Memory B cell (primary cell): ENCODE data around the gene UNC79.

Experiments
- ATAC-seq: fragments of 150-1000 bp; cut with Tn5 transposase; 2 replicates; pipeline ENCODE4 v1.10.0; 2021; ENCODE audit warnings: low read depth, mild to moderate bottlenecking, moderate library complexity
- DNase-seq, 2 donors: peaks; one replicate each; pipeline ENCODE4 v3.0.0; 2022; ENCODE audit warnings: low spot score in 2 of 2
- H3K27ac Mint-ChIP-seq: one replicate; pipeline ENCODE4 v1.8.0; 2022; ENCODE audit warnings: mild to moderate bottlenecking, moderate library complexity, mixed read lengths
- H3K27me3 Mint-ChIP-seq: one replicate; pipeline ENCODE4 v1.8.0; 2022; ENCODE audit warnings: mixed read lengths
- H3K36me3 Mint-ChIP-seq: one replicate; pipeline ENCODE4 v1.8.0; 2022; ENCODE audit warnings: mild to moderate bottlenecking, mixed read lengths
- H3K4me1 Mint-ChIP-seq: one replicate; pipeline ENCODE4 v1.8.0; 2022; ENCODE audit warnings: mixed read lengths
- H3K4me3 Mint-ChIP-seq: one replicate; pipeline ENCODE4 v1.8.0; 2022; ENCODE audit warnings: mild to moderate bottlenecking, moderate library complexity, mixed read lengths
- H3K9me3 Mint-ChIP-seq: one replicate; pipeline ENCODE4 v1.8.0; 2022; ENCODE audit warnings: mixed read lengths

UNC79 gene

DNA sequence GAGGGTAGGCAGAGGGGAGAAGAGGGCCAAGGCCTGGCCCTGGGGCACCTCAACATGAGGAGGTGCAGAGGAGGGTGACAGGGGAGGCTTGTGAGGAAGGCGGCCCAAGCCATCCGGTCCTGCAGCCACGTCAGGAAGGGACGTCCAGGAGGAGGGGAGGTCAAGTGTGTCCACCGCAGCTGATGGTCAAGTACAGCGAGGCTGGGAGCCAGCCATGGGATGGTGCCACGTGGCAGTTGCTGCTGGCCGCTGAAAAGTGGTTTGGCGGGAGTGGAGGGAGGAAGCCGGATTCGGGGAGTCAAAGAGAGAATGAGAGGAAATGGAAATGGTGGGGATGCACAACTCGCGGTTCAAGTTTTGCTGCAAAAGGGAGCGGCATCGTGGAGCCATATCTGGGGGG, 316.4 kb downstream of the UNC79 start:
- no peak overlapping the region for H3K4me3 Mint-ChIP-seq
- peaks cover 6% of the 10 kb centered on the region for H3K9me3 Mint-ChIP-seq
- no peaks in the 10 kb centered on the region for H3K4me1 Mint-ChIP-seq
- H3K36me3 Mint-ChIP-seq, result no peaks in the 10 kb centered on the region
- H3K27ac Mint-ChIP-seq, result no peak overlapping the region
- DNase-seq, result no peak
- ATAC-seq, result no peak
- peaks cover 9% of the 10 kb centered on the region for H3K27me3 Mint-ChIP-seq

DNA sequence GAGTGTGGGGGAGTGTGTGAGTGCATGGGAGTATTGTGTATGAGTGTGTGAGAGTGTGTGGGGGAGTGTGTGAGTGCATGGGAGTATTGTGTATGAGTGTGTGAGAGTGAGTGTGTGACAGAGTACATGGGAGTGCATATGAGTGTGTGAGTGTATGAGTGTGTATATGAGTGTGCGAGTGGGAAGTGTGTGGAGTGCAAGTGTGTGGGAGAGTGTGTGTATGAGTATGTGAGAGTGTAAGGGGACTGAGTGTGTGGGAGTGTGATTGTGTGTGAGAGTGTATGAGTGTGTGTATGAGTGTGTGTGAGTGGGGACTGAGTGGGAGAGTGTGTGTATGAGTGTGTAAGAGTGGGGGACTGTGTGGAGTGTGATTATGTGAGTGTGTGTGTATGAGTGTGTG, 316.8 kb downstream of the UNC79 start:
- no peaks in the 10 kb centered on the region for H3K36me3 Mint-ChIP-seq
- ATAC-seq (no peak), DNase-seq (no peak)
- no peak overlapping the region for H3K27ac Mint-ChIP-seq
- no peaks in the 10 kb centered on the region for H3K4me1 Mint-ChIP-seq
- H3K27me3 Mint-ChIP-seq, result peaks cover 9% of the 10 kb centered on the region
- peaks cover 6% of the 10 kb centered on the region for H3K9me3 Mint-ChIP-seq
- H3K4me3 Mint-ChIP-seq, result no peak overlapping the region

DNA sequence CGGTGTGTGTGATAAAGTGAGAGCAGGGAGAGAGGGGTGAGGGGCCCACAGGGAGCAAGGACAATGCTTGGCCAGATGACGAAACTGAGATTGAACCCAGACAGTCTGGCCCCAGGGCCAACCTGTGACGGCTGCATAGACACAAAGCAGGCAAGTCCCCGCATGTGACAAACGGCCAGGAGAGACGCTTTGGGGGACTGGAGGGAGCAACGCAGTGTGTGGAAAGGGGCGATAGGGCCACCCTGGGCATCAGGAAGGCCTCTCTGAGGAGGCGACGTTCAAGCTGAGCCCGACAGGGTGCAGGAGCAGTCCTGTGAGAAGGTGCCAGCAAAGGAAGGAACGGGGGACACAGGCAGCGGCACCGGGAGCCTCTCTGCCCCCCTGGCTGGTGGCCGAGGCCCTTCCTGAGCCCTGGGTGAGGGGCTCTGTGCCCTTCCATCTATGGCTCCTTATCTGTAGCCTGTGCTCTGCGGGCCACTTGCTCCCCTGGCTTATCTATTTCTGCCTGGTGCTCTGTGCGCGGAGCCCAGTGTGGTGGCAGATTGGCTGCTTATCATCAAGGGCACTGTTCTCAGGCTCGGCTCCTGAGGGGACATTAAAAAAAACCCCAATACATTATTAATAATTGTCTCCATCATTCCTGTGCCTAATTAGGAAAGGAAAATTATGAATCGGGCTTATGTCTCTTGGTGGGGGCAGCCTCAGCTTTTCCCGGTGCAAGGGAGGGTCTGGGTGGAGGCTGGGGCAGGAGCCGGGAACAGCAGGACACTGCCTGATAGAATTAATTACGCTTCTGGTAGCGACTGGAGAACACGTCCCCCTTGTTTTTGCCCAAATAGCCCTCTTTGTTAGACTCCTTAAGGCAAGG, 317.7 kb downstream of the UNC79 start:
- ATAC-seq (no peak), DNase-seq (no peak)
- H3K36me3 Mint-ChIP-seq, result no peaks in the 10 kb centered on the region
- H3K27me3 Mint-ChIP-seq, result peaks cover 9% of the 10 kb centered on the region
- no peak overlapping the region for H3K4me3 Mint-ChIP-seq
- no peaks in the 10 kb centered on the region for H3K4me1 Mint-ChIP-seq
- no peak overlapping the region for H3K27ac Mint-ChIP-seq
- peaks cover 6% of the 10 kb centered on the region for H3K9me3 Mint-ChIP-seq

DNA sequence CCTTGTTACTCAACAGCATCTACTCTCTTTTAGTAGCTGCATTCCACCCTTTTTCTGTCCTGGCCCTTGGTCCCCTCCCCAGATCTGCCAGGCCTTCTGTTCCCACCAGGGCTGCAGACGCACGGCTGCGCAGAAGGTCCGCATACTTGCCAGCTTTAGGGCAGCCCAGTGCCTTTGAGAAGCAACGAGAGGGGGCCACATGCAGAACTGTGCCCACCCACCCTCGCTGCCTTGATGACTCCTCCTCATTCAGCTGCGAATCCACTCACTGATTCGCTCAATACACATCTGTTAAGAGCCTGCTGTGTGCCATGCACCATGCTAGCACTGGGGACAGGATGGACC, 318.3 kb downstream of the UNC79 start:
- DNase-seq, result no peak
- no peaks in the 10 kb centered on the region for H3K36me3 Mint-ChIP-seq
- H3K9me3 Mint-ChIP-seq, result peaks cover 6% of the 10 kb centered on the region
- H3K4me3 Mint-ChIP-seq, result no peak overlapping the region
- no peaks in the 10 kb centered on the region for H3K4me1 Mint-ChIP-seq
- ATAC-seq, result no peak
- H3K27me3 Mint-ChIP-seq, result peaks cover 9% of the 10 kb centered on the region
- no peak overlapping the region for H3K27ac Mint-ChIP-seq

DNA sequence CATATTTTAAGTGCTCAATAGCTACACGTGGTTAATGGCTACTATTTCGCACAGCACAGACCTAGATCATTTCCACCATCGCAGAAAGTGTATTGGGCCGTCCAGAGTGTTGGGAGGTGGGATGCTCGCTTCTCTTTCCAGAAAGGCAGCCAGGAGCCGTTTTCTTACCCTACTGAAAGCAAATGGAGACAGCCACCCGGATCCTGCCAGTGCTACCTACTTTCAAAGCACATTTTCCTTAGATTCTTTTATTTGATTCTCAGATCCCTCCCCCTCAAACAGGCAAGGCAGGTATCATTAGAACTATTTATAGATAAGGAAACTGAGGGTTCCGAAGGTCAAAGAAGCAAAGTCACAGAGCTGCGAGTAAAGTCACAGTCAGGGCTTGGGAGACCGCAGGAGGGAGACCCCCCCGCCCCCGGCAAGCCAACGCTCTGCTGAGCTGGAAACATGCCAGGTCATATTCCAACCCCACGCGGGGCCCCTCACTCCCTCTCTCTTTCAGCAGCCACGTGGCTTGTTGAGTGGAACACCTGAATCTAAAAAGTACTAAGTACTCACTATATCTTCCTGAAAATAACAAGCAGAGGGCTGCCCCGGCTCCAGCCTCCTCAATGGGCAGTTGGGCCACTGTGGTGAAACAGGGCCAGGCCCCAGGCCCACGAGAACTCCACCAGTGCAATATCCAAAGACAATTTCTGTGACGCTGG, 321.4 kb downstream of the UNC79 start:
- H3K9me3 Mint-ChIP-seq, result peaks cover 6% of the 10 kb centered on the region

DNA sequence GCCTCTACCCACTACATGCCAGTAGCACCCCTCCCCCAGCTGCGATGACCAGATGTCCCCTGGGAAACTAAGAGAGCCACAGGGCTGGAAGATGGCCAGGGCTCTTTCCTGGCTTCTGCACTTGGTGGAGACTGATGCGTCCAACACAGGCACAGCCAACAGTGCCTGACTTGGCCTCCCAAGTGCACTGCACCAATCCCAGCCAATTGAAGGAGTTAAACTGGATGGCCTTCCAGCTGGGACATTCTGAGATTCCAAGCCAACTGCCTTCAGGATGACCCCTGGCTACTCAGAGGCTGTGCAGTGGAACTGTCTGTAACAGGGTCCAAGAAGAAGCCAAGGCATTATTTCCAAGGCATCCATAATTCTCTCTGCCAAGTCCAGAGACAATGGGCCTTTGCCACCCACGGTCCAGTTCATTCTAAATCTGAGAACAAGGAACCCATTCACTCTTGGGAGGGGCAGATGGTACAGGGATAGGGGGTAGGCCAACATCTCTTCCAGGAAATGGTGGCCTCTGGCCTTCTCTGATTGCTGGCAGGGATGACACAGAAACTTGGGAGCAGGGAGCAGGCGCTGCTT, 322.3 kb downstream of the UNC79 start:
- H3K27me3 Mint-ChIP-seq, result no peaks in the 10 kb centered on the region
- ATAC-seq (no peak), DNase-seq (no peak)
- H3K4me1 Mint-ChIP-seq, result no peaks in the 10 kb centered on the region
- no peak overlapping the region for H3K27ac Mint-ChIP-seq
- no peaks in the 10 kb centered on the region for H3K9me3 Mint-ChIP-seq
- H3K4me3 Mint-ChIP-seq, result no peak overlapping the region
- no peaks in the 10 kb centered on the region for H3K36me3 Mint-ChIP-seq

More for the DNA sequence above, 321.4 kb downstream of the UNC79 start:
- Mint-ChIP-seq H3K27me3 (peaks cover 5% of the 10 kb centered on the region), H3K4me1 (no peaks in the 10 kb centered on the region), H3K4me3 (no peak overlapping the region), H3K27ac (no peak overlapping the region), H3K36me3 (no peaks in the 10 kb centered on the region)
- ATAC-seq (no peak), DNase-seq (no peak)

DNA sequence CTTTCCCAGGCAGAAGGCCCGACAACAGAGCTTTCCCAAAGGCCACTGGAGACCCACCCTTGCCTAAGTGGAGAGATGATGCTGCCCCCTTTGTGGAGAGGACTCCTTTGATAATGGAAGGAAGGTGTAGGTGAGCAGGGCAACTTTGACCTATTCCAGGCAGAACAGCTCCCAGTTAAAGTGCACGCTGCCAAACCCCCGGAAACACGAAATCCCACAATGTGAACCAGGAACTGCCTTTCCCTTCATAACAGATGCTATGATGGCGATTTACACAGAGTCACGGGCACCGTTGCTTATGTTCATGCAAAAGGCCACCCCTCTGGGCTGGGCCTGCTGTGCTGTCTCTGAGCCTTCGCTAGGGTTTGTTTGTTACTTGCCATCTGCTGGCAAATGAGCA, 322.9 kb downstream of the UNC79 start:
- H3K4me1 Mint-ChIP-seq, result no peaks in the 10 kb centered on the region
- H3K4me3 Mint-ChIP-seq, result no peak overlapping the region
- no peak overlapping the region for H3K27ac Mint-ChIP-seq
- ATAC-seq, result no peak
- H3K27me3 Mint-ChIP-seq, result no peaks in the 10 kb centered on the region
- no peaks in the 10 kb centered on the region for H3K36me3 Mint-ChIP-seq
- DNase-seq, result no peak
- H3K9me3 Mint-ChIP-seq, result no peaks in the 10 kb centered on the region

DNA sequence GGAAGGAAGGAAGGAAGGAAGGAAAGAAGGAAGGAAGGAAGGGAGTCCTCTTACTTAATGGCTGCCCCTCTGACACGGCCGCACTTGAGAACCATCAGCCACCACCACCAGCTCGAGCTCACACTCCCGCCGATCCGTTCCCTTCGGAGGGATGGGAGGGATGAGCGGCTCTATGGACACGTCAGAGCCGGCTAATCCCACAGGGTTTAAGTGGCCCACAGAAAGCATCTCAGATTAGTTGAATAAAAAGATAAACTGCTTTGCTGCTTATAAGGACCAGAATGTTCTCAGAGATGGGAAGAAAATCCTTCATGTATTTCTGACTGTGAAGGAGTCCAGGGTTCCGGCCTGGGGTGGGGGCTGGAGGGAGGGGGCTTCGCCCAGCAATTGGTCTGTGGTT, 326.5 kb downstream of the UNC79 start:
- no peak overlapping the region for H3K4me3 Mint-ChIP-seq
- no peaks in the 10 kb centered on the region for H3K36me3 Mint-ChIP-seq
- no peak for ATAC-seq

More for the DNA sequence above, 326.5 kb downstream of the UNC79 start:
- DNase-seq, result no peak
- Mint-ChIP-seq H3K4me1 (peaks cover 3% of the 10 kb centered on the region), H3K27me3 (peaks cover 11% of the 10 kb centered on the region), H3K27ac (no peak overlapping the region), H3K9me3 (no peaks in the 10 kb centered on the region)
